Measurements from ENCODE around the gene WASF3.

WASF3 gene

GRCh38 chr13:26561651-26562511 lies 4.4 kb downstream of the WASF3 start:
- H3K4me3 ChIP-seq (ENCODE audit: low read depth, low read length), result no peak overlapping the region
- no peak for TF ChIP-seq CTCF (IDR thresholded peaks at IDR 0.05; ENCODE audit: insufficient read depth, low read length, missing control alignments)
- CTCF ChIA-PET, result interaction anchor here (1.1 to 1.6 kb wide), 2 partner anchors 136 to 377 kb away, joined by 3 to 5 read pairs; no protein-coding TSS in a partner anchor
- POLR2A ChIA-PET, result interaction anchor here (1.0 kb wide), 1 partner anchor 9 kb away, joined by 3 read pairs; no protein-coding TSS in a partner anchor
- peak; percentile 49 for DNase-seq (ENCODE audit: low read depth, low spot score)

DNA sequence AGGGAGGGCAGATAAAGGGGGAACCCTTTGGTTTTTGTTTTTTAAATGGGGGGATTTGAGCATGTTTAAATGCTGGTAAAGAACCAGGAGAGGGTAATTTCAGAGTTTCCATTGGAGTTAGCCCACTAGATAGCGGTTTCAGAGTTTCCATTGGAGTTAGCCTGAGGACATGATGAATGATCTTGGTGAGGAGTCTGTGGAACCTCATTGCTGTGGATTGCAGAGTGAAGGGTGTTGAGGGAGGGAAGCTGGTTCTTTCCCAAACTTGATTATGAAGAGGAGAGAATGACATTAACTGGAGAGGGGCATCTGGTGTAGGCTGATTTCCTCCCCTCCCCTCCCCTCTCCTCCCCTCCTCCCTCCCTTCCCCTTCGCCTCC lies 5.0 kb downstream of the WASF3 start:
- CTCF ChIA-PET, result no interaction called here
- POLR2A ChIA-PET, result no interaction called here

GRCh38 chr13:26563713-26564112 lies 6.2 kb downstream of the WASF3 start:
- ChIA-PET POLR2A (no interaction called here), CTCF (interaction anchor here (0.7 to 2.9 kb wide), 5 partner anchors 10 to 378 kb away, joined by 3 to 13 read pairs (median 3); no protein-coding TSS in a partner anchor)
- no peak for TF ChIP-seq CTCF (IDR thresholded peaks at IDR 0.05; ENCODE audit: insufficient read depth, low read length, missing control alignments)

More for the DNA sequence above, 5.0 kb downstream of the WASF3 start:
- no peak for TF ChIP-seq CTCF (IDR thresholded peaks at IDR 0.05; ENCODE audit: insufficient read depth, low read length, missing control alignments)
- no peak for DNase-seq (ENCODE audit: low read depth, low spot score)
- H3K4me3 ChIP-seq (ENCODE audit: low read depth, low read length), result no peak overlapping the region

GRCh38 chr13:26568132-26568815 lies 10.8 kb downstream of the WASF3 start:
- POLR2A ChIA-PET, result no interaction called here
- CTCF ChIA-PET, result no interaction called here

More at GRCh38 chr13:26563713-26564112, 6.2 kb downstream of the WASF3 start:
- DNase-seq (ENCODE audit: low read depth, low spot score), result no peak
- no peak overlapping the region for H3K4me3 ChIP-seq (ENCODE audit: low read depth, low read length)

DNA sequence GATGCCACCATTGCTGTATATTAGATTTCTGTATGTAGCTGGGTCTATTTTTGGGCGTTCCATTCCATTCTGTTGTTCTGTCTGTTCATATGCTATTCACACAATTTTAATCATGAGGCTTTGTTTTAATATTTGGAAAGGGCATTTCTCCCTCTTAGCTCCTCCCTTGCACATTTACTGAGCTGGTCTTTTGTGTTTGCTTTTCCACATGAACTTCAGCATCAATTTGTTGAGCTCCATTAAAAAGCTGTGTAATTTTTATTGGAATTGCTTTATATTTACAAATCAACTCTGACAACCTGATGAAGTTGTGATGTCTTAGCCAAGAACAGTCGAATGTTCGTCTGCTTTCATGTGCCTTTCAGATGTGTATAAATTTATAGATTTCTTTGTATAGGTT lies 14.0 kb downstream of the WASF3 start:
- POLR2A ChIA-PET, result no interaction called here
- H3K4me3 ChIP-seq (ENCODE audit: low read depth, low read length), result no peak overlapping the region
- CTCF ChIA-PET, result no interaction called here
- no peak for DNase-seq (ENCODE audit: low read depth, low spot score)
- TF ChIP-seq CTCF (IDR thresholded peaks at IDR 0.05; ENCODE audit: insufficient read depth, low read length, missing control alignments), result no peak

More at GRCh38 chr13:26568132-26568815, 10.8 kb downstream of the WASF3 start:
- TF ChIP-seq CTCF (IDR thresholded peaks at IDR 0.05; ENCODE audit: insufficient read depth, low read length, missing control alignments), result no peak
- no peak for DNase-seq (ENCODE audit: low read depth, low spot score)
- H3K4me3 ChIP-seq (ENCODE audit: low read depth, low read length), result no peak overlapping the region

DNA sequence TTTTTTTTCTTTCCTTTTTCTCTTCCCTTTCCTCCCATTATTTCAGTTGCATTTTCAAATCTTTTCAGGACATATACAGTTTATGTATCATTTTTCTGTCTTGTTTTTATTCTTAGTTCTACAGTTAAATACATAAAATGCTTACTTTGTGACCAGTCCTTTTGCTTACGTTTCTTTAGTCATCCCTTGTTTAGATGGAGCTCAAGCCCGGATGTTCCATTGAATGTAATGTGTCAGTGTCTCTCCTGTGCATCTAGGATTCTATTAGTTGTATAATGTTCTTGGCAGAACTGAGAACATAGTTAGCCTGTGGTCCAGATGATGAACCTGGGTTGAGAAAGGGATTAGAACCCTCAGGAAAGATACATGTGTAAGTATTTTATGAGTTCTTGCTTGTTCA lies 17.8 kb downstream of the WASF3 start:
- CTCF ChIA-PET, result no interaction called here
- H3K4me3 ChIP-seq (ENCODE audit: low read depth, low read length), result no peak overlapping the region
- POLR2A ChIA-PET, result no interaction called here
- TF ChIP-seq CTCF (IDR thresholded peaks at IDR 0.05; ENCODE audit: insufficient read depth, low read length, missing control alignments), result no peak
- DNase-seq (ENCODE audit: low read depth, low spot score), result no peak

Measured in AG04449 (cell line).